ENCODE measurements around the gene C22orf39.

C22orf39 gene

DNA sequence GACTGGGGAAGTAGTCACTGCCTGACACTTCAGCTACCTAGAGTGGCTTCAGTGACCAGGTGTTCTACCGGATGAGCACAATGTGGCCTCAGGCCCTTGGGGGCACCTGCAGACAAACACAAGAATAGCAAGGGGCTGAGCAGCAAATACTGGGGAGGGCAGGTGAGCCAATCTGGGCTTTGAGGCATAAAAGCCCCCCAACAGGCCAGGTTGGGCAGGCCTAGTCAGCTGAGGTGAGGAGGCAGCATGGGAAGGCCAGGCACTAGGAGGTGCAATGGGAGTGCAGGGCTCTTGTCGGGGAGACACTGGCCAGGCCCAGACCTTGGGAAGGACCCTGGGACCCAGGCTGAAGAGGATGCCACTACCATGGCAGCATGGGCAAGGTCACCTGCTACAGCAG lies 22.5 kb upstream of the C22orf39 start:
- no peak overlapping the region for H3K4me2 ChIP-seq (ENCODE audit: low read length)
- peaks cover 92% of the 10 kb centered on the region for H3K36me3 ChIP-seq (ENCODE audit: control insufficient read depth, low read length)
- no peaks in the 10 kb centered on the region for H3K9me3 ChIP-seq (ENCODE audit: control insufficient read depth, insufficient read depth, low read length)
- no peaks in the 10 kb centered on the region for H3K9me2 ChIP-seq (replicated peaks; ENCODE audit: control insufficient read depth, low read length)
- no peaks in the 10 kb centered on the region for H3F3A ChIP-seq (ENCODE audit: control insufficient read depth, insufficient read depth)
- H3K79me2 ChIP-seq (ENCODE audit: control insufficient read depth, low read length): peaks cover 19% of the 10 kb centered on the region
- no peaks in the 10 kb centered on the region; the same call in 1 of the 2 replicates for H4K20me1 ChIP-seq (ENCODE audit: control insufficient read depth, insufficient read depth, low read depth, low read length)
- H3K27me3 ChIP-seq (ENCODE audit: control insufficient read depth, low read length): no peaks in the 10 kb centered on the region
- no peak overlapping the region for H3K27ac ChIP-seq (ENCODE audit: low read depth, low read length)
- H3K4me1 ChIP-seq (ENCODE audit: control insufficient read depth, low read length): no peaks in the 10 kb centered on the region
- TF ChIP-seq EZH2phosphoT487 (IDR thresholded peaks at IDR 0.05; ENCODE audit: borderline replicate concordance, low read length): no peak
- TF ChIP-seq, protein P1, sequence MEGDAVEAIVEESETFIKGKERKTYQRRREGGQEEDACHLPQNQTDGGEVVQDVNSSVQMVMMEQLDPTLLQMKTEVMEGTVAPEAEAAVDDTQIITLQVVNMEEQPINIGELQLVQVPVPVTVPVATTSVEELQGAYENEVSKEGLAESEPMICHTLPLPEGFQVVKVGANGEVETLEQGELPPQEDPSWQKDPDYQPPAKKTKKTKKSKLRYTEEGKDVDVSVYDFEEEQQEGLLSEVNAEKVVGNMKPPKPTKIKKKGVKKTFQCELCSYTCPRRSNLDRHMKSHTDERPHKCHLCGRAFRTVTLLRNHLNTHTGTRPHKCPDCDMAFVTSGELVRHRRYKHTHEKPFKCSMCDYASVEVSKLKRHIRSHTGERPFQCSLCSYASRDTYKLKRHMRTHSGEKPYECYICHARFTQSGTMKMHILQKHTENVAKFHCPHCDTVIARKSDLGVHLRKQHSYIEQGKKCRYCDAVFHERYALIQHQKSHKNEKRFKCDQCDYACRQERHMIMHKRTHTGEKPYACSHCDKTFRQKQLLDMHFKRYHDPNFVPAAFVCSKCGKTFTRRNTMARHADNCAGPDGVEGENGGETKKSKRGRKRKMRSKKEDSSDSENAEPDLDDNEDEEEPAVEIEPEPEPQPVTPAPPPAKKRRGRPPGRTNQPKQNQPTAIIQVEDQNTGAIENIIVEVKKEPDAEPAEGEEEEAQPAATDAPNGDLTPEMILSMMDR (IDR thresholded peaks at IDR 0.05; ENCODE audit: low read depth, low read length, poor library complexity, severe bottlenecking): no peak
- no peak overlapping the region for H3K4me3 ChIP-seq (ENCODE audit: low read length)

DNA sequence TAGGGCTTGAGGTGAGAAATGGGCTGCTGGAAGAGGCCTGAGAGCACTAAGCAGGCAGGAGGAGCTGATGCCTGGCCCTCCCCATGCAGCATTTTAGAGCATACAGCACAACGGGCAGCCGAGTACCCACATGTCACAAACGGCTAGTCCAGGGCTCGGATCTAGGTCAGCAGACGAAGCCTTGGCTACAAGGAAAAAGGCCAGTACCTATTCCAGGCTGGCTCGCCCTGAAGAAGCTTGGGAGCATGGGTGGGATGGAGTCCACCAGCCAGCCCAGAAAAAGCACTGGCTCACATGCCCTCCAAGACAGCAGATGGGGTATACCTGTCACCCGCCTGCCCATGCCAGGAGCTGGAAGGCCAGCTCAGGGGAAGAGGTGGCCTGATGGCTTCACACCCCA lies 21.9 kb upstream of the C22orf39 start:
- no peaks in the 10 kb centered on the region; the same call in 1 of the 2 replicates for H4K20me1 ChIP-seq (ENCODE audit: control insufficient read depth, insufficient read depth, low read depth, low read length)
- no peak for TF ChIP-seq EZH2phosphoT487 (IDR thresholded peaks at IDR 0.05; ENCODE audit: borderline replicate concordance, low read length)
- TF ChIP-seq, protein P1 (IDR thresholded peaks at IDR 0.05; ENCODE audit: low read depth, low read length, poor library complexity, severe bottlenecking): no peak
- no peaks in the 10 kb centered on the region for H3F3A ChIP-seq (ENCODE audit: control insufficient read depth, insufficient read depth)
- H3K4me1 ChIP-seq (ENCODE audit: control insufficient read depth, low read length): no peaks in the 10 kb centered on the region
- no peak overlapping the region for H3K27ac ChIP-seq (ENCODE audit: low read depth, low read length)
- no peaks in the 10 kb centered on the region for H3K9me2 ChIP-seq (replicated peaks; ENCODE audit: control insufficient read depth, low read length)
- H3K36me3 ChIP-seq (ENCODE audit: control insufficient read depth, low read length): peaks cover 93% of the 10 kb centered on the region
- H3K4me2 ChIP-seq (ENCODE audit: low read length): no peak overlapping the region
- H3K27me3 ChIP-seq (ENCODE audit: control insufficient read depth, low read length): no peaks in the 10 kb centered on the region
- no peak overlapping the region for H3K4me3 ChIP-seq (ENCODE audit: low read length)
- peaks cover 14% of the 10 kb centered on the region for H3K79me2 ChIP-seq (ENCODE audit: control insufficient read depth, low read length)
- no peaks in the 10 kb centered on the region for H3K9me3 ChIP-seq (ENCODE audit: control insufficient read depth, insufficient read depth, low read length)

DNA sequence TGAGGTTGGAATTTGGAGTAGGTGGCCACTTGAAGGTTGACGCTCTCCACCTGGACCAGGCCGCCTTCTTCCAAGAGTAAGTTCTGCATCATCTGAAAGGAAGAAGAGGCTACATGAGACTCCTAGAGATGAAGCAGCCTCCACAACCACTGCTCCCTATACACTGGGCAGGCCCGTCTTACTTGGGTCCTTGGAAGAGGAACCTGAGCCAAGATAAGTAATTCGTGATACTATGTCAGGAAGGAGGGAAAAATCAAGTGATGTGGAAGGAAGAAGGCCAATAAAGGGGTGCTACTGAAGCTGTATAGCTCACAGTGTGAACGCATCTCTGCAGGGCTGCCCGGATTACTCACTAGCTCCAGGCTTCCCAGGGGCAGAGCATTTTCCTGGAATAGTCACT lies 20.4 kb upstream of the C22orf39 start:
- H3K27ac ChIP-seq (ENCODE audit: low read depth, low read length): no peak overlapping the region
- H3K36me3 ChIP-seq (ENCODE audit: control insufficient read depth, low read length): peaks cover 93% of the 10 kb centered on the region
- no peaks in the 10 kb centered on the region; the same call in 1 of the 2 replicates for H4K20me1 ChIP-seq (ENCODE audit: control insufficient read depth, insufficient read depth, low read depth, low read length)
- H3K9me3 ChIP-seq (ENCODE audit: control insufficient read depth, insufficient read depth, low read length): no peaks in the 10 kb centered on the region
- H3K4me3 ChIP-seq (ENCODE audit: low read length): no peak overlapping the region
- no peaks in the 10 kb centered on the region for H3K9me2 ChIP-seq (replicated peaks; ENCODE audit: control insufficient read depth, low read length)
- H3F3A ChIP-seq (ENCODE audit: control insufficient read depth, insufficient read depth): no peaks in the 10 kb centered on the region
- no peaks in the 10 kb centered on the region for H3K27me3 ChIP-seq (ENCODE audit: control insufficient read depth, low read length)
- TF ChIP-seq, protein P1 (IDR thresholded peaks at IDR 0.05; ENCODE audit: low read depth, low read length, poor library complexity, severe bottlenecking): no peak
- TF ChIP-seq EZH2phosphoT487 (IDR thresholded peaks at IDR 0.05; ENCODE audit: borderline replicate concordance, low read length): no peak
- H3K4me2 ChIP-seq (ENCODE audit: low read length): no peak overlapping the region
- peaks cover 3% of the 10 kb centered on the region; the same call in 1 of the 2 replicates for H3K79me2 ChIP-seq (ENCODE audit: control insufficient read depth, low read length)
- H3K4me1 ChIP-seq (ENCODE audit: control insufficient read depth, low read length): no peaks in the 10 kb centered on the region
